Endodermal cell (in vitro differentiated cells): ENCODE results near the gene HNRNPUL1. TPM values are rescaled to one million over a fixed set of nuclear protein-coding genes. Genes with fewer than 3 reads are reported as not detected.
"Not testable (repeated sequence)": the region's sequence is repeated elsewhere in the genome, so short reads cannot be mapped to it uniquely, and the experiment has no call there.

Experiments used
- DNase-seq: peaks from one replicate; pipeline ENCODE4 v3.0.0-alpha.2; 2017
- H3K27ac ChIP-seq: 2 replicates; pipeline ENCODE4 v1.5.1; 2013; ENCODE audit warnings: mild to moderate bottlenecking, low read depth, low read length, moderate library complexity
- H3K27me3 ChIP-seq: 2 replicates; pipeline ENCODE4 v1.6.1; 2013; ENCODE audit warnings: mild to moderate bottlenecking, low read length, moderate library complexity; ENCODE audit not compliant: insufficient read depth, control insufficient read depth, poor library complexity, severe bottlenecking
- H3K36me3 ChIP-seq: 2 replicates; pipeline ENCODE4 v1.7.0; 2013; ENCODE audit warnings: mild to moderate bottlenecking, low read length, moderate library complexity; ENCODE audit not compliant: control insufficient read depth, insufficient read depth
- H3K4me1 ChIP-seq: one replicate; pipeline ENCODE4 v1.7.0; 2013; ENCODE audit warnings: low read length; ENCODE audit not compliant: control insufficient read depth, insufficient read depth
- H3K4me3 ChIP-seq: 2 replicates; pipeline ENCODE4 v1.5.1; 2013; ENCODE audit warnings: mild to moderate bottlenecking, low read length, moderate library complexity
- H3K9ac ChIP-seq: 2 replicates; pipeline ENCODE4 v1.6.1; 2013; ENCODE audit warnings: mild to moderate bottlenecking, low read length, moderate library complexity; ENCODE audit not compliant: poor library complexity, severe bottlenecking; ENCODE audit errors: extremely low read depth
- H3K9me3 ChIP-seq: 2 replicates; pipeline ENCODE4 v1.6.1; 2013; ENCODE audit warnings: mild to moderate bottlenecking, low read length, moderate library complexity; ENCODE audit not compliant: control insufficient read depth
- H3K27ac Mint-ChIP-seq: 2 replicates; pipeline ENCODE4 v1.8.0; 2020; ENCODE audit warnings: mixed read lengths
- H3K27me3 Mint-ChIP-seq: 2 replicates; pipeline ENCODE4 v1.8.0; 2021; ENCODE audit warnings: mild to moderate bottlenecking, mixed read lengths; ENCODE audit not compliant: insufficient read depth
- H3K36me3 Mint-ChIP-seq: 2 replicates; pipeline ENCODE4 v1.8.0; 2020; ENCODE audit warnings: low read depth, mixed read lengths
- H3K4me1 Mint-ChIP-seq: 2 replicates; pipeline ENCODE4 v1.8.0; 2020; ENCODE audit warnings: mixed read lengths
- H3K4me3 Mint-ChIP-seq: 2 replicates; pipeline ENCODE4 v1.8.0; 2020; ENCODE audit warnings: mild to moderate bottlenecking, moderate library complexity, mixed read lengths
- H3K9me3 Mint-ChIP-seq: 2 replicates; pipeline ENCODE4 v1.8.0; 2020; ENCODE audit warnings: mild to moderate bottlenecking, mixed read lengths
- WGBS, 2 experiments: methylation state at CpG; one replicate each; pipeline versions ENCODE4 v1.1.5 to v1.1.7; 2013; ENCODE audit warnings: missing lambda C conversion rate in 2 of 2, mixed read lengths in 1 of 2; ENCODE audit not compliant: insufficient coverage in 1 of 2, insufficient read length in 1 of 2; 5-methylcytosine and 5-hydroxymethylcytosine counted together
- total RNA-seq, 2 donors: library from RNA; stranded (reverse); fragmentation: NEBNext Ultra II Directional in 1 of 2; extraction: Animal tissue kit (Norgen Biotek cat#: 25700) in 1 of 2; gene quantifications; 2 replicates in 1 of 2; 3 replicates in 1 of 2; pipeline ENCODE4 v1.2.1, GENCODE V29; 2021
- TF ChIP-seq, protein P1 (sequence below): fragments of 200-600 bp; sonication (generic); conservative IDR thresholded peaks from 2 replicates; pipeline ENCODE4 v1.5.0; 2021; ENCODE audit warnings: antibody characterized with exemption, mild to moderate bottlenecking

The HNRNPUL1 gene
- total RNA-seq, 2 donors from 2014 or later = 211 to 225 TPM

DNA sequence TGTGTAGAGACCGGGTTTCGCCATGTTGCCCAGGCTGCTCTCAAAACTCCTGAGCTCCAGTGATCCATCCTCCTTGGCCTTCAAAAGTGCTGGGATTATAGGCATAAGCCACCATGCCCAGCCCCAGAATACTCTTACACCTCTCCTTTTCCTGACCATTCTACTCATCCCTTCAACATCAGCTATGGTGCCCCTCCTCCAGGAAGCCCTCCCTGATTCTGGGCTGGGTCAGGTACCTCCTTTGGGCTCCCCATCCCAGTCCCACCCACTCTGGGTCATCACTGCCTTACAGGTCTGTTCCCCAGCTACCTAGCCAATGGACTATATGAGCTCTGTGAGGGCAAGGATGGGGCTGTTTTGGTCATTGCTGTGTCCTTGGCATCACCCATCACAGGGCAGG is 80.0 kb downstream of the HNRNPUL1 start:
- H3K27me3 Mint-ChIP-seq = no peaks in the 10 kb centered on the region
- 100% methylated on average over 2 of the region's 2 CpGs for WGBS, 2 experiments

DNA sequence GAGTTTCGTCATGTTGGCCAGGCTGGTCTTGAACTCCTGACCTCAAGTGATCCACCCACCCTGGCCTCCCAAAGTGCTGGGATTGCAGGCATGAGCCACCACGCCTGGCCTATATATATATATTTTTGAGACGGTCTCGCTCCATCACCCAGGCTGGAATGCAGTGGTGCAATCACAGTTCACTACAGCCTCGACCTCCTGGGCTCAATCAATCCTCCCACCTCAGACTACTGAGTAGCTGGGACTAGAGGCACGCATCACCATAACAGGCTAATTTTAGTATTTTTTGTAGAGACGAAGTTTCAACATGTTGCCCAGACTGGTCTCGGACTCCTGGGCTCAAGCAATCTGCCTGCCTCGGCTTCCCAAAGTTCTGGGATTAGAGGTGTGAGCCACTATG is 82.7 kb downstream of the HNRNPUL1 start:
- 86 to 91% methylated on average over 8 to 9 of the region's 9 CpGs for WGBS, 2 experiments
- H3K4me1 ChIP-seq = not testable (repeated sequence)

More for the DNA sequence above, 80.0 kb downstream of the HNRNPUL1 start:
- no peak overlapping the region for H3K9ac ChIP-seq
- TF ChIP-seq, protein P1, sequence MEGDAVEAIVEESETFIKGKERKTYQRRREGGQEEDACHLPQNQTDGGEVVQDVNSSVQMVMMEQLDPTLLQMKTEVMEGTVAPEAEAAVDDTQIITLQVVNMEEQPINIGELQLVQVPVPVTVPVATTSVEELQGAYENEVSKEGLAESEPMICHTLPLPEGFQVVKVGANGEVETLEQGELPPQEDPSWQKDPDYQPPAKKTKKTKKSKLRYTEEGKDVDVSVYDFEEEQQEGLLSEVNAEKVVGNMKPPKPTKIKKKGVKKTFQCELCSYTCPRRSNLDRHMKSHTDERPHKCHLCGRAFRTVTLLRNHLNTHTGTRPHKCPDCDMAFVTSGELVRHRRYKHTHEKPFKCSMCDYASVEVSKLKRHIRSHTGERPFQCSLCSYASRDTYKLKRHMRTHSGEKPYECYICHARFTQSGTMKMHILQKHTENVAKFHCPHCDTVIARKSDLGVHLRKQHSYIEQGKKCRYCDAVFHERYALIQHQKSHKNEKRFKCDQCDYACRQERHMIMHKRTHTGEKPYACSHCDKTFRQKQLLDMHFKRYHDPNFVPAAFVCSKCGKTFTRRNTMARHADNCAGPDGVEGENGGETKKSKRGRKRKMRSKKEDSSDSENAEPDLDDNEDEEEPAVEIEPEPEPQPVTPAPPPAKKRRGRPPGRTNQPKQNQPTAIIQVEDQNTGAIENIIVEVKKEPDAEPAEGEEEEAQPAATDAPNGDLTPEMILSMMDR = no peak
- no peak overlapping the region for H3K4me3 ChIP-seq
- no peak overlapping the region for H3K4me3 Mint-ChIP-seq
- H3K9me3 Mint-ChIP-seq = no peaks in the 10 kb centered on the region
- no peaks in the 10 kb centered on the region for H3K4me1 Mint-ChIP-seq
- H3K27ac Mint-ChIP-seq = no peak overlapping the region
- DNase-seq = no peak
- H3K36me3 Mint-ChIP-seq = peaks cover 58% of the 10 kb centered on the region
- no peak overlapping the region for H3K27ac ChIP-seq
- H3K9me3 ChIP-seq = no peaks in the 10 kb centered on the region
- H3K36me3 ChIP-seq = peaks cover 66% of the 10 kb centered on the region
- H3K4me1 ChIP-seq = no peaks in the 10 kb centered on the region
- no peaks in the 10 kb centered on the region for H3K27me3 ChIP-seq

DNA sequence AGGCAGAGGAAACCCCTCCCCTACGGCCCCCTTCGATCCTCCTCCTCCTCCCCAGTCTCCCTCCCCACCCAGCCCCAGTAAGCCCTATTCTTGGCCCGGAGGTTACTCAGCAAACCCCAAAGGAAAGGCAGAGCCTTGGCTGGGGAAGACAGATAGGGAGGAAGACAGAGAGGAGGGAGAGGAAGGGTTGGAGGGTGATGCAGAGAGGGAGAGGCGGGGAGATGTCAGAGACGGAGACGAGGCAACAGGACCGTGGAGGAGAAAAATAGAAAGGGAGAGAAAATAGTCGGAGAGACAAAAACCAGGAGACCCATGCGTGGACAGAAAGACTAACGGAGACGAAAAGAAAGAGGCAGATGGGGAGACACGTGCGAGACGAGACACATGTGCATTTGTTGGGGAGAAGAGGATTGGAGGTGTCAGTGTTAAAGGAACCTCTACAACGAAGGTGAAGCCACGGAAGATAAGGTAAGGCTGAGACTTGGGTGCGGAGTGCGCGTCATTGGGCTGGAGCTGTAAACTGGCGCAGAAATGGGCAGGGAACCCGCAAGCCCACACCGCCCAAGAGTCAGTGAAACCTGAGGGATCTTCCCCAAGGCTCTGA is 86.7 kb downstream of the HNRNPUL1 start:
- peaks cover 14% of the 10 kb centered on the region for H3K4me1 Mint-ChIP-seq

More for the DNA sequence above, 82.7 kb downstream of the HNRNPUL1 start:
- peaks cover 47% of the 10 kb centered on the region for H3K36me3 Mint-ChIP-seq
- H3K4me3 Mint-ChIP-seq, H3K27me3 Mint-ChIP-seq, H3K9me3 Mint-ChIP-seq, H3K9ac ChIP-seq, H3K9me3 ChIP-seq, H3K27ac Mint-ChIP-seq, H3K27me3 ChIP-seq, H3K4me3 ChIP-seq, H3K27ac ChIP-seq, DNase-seq, H3K4me1 Mint-ChIP-seq: not testable (repeated sequence)
- H3K36me3 ChIP-seq = peaks cover 53% of the 10 kb centered on the region

More for the DNA sequence above, 86.7 kb downstream of the HNRNPUL1 start:
- Mint-ChIP-seq H3K4me3 (peak overlapping the region; percentile 79), H3K9me3 (no peaks in the 10 kb centered on the region), H3K27me3 (peaks cover 13% of the 10 kb centered on the region), H3K36me3 (peaks cover 24% of the 10 kb centered on the region), H3K27ac (no peak overlapping the region)
- H3K27ac ChIP-seq = no peak overlapping the region
- no peak for DNase-seq
- H3K9me3 ChIP-seq = no peaks in the 10 kb centered on the region
- peak overlapping the region; percentile 92 for H3K4me3 ChIP-seq
- H3K4me1 ChIP-seq = no peaks in the 10 kb centered on the region
- 14 to 15% methylated on average over 12 to 20 of the region's 22 CpGs for WGBS, 2 experiments
- H3K9ac ChIP-seq = no peak overlapping the region
- no peaks in the 10 kb centered on the region for H3K27me3 ChIP-seq
- TF ChIP-seq, protein P1 = no peak
- peaks cover 30% of the 10 kb centered on the region for H3K36me3 ChIP-seq
